GM18858 (cell line): ENCODE measurements around the gene AURKB.
"Not testable (repeated sequence)": the region's sequence is repeated elsewhere in the genome, so short reads cannot be mapped to it uniquely, and the experiment has no call there.

Experiments
- ATAC-seq: cut with Tn5 transposase; IDR thresholded peaks from one replicate; pipeline ENCODE4 v1.9.1; 2021; ENCODE audit not compliant: unreplicated experiment

The AURKB gene

DNA sequence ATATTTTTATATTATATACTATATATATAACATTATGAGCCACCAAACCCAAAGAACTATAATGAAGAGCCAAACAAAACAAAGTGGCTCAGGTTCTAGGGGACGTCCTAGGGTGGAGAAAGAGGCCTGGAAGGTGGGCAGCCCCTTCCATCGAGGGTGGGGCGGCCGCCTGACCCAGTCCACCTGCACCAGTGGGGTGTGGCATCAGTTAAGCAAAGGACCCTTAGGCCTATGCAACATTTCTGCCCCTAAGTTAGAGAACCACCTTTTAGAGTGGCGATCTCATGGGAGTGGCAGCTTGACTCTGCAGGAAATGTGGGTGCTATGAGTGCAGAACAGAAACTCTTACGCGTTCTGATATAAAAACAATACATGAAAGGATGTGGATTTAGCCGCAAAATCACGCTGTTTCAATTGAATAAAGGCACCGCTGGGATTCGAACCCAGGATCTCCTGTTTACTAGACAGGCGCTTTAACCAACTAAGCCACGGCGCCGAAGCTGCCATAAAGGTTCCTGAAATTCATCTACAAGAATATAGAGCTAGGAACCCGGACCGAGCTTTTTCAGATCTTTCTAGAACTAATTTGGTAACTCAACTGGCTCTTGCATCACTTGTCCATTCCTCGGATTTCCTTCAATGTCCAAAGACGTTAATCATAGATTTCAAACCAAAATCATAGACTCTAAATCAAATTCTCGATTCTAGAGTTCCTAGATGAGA lies 15.6 kb upstream of the AURKB start:
- no peak for ATAC-seq

DNA sequence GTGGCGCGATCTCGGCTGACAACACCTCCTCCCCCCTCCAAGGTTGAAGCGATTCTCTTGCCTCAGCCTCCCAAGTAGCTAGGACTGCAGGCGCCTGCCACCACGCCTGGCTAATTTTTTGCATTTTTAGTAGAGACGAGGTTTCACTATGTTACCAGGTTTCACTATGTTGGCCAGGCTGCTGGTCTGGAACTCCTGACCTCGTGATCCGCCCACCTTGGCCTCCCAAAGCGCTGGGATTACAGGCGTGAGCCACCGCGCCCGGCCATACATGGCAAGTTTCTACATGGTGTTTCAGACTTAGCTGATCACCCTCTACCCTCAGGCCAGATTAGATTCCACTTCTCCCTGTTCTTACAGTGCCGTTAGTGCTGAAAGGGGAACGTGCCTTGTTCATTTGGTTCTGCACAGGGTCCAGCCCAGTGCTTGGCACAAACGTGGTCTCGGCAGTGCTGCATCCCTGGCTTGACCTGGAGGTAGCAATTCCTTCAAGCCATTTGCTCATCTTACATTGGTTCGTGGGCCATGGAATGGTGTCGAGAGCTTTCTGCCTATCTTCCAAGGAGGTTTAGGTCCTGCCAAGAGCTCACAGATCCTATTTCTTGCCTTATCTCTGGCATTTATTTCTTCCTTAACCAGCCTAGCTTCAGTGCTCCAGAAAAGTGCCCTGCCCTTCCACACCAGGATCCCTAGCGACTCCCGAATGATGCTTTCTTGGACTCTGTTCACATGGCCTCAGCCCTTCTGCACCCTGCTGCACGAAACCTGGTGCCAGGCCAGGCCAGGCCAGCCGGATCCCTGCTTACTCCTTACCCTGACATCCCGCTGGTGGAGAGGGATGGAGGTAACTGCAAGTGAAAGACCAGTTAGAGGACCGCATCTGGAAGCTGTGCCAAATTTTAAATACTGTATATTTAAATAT lies 14.8 kb upstream of the AURKB start:
- no peak for ATAC-seq

DNA sequence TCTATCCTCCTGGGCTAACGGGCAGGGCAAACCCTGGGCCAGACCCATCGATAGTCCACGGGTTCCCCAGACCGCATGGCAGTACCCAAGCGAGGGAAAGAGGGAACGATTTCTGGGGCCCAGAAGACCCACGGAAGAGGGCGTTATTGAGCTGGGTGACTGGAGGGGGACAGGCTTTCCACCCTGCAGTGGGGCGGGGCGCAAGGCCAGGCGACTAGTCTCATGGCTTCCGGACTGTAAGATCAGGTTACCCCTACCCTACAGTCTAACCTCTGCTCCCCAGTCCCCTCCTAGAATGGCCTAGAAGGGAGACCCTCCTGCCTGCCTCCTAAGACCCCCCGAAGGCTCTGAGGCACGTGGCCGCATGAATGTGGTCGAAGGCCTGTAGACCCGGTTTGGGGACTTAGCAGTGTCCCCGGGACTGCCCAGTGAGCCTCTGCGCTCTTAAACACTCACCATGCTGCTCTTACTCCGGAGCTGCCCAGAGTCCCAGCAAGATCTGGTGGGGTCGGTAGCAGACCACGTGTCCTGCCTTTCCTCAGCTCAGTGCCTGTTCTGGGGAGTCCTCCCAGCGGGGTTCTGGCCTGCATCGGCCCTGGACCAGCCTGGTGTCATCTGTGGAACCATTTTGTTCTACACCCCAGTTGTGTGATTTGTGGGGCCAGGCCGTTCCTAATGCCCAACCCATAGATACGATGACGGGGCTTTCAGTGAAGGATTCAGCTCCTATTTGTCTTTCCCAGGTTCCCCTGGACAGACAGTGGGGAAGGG lies 13.2 kb upstream of the AURKB start:
- ATAC-seq = no peak

DNA sequence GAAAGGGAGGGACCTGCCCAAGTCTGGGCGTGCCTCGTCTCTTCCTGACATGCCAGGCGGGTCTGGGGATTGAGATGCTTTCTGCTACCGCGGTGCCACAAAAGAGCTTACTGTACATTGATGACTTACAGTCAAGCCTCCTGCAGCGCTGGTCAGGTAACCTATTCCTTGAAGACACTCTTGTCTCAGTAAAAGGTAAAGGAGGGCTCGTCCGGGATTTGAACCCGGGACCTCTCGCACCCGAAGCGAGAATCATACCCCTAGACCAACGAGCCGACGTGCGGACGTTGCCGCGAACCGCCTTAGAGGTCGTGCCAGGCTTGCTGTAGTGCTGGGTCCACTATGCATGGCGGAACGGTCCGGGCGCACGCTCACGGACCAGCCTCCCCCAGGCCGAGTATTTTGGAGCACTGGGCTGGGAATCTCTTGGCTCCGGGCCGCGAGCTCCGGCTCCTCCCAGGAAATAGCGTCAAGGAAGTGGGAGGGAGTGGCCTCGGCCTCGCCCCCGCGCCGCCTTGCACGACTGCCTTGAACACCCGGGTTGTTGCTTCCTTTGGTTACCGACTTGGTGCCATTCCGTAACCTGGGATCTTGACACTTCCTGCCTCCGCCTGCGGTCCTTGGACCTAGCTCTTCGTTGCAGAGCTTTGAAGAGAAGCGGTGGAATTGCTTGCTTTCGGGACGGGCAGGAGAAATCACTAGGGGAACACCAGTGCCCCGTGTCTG lies 12.4 kb upstream of the AURKB start:
- peak; percentile 12 for ATAC-seq

DNA sequence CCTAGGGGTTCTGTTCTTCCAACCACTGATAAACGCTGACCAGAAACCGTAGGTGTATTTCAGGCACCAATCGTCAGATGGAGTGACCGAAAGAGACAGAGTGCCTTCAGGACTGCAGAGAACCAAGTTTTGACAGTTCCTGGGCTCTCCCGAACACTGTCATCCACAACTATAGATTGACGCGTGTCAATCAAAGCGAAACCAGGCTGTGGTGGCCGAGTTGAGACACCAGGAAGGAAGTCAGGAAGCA lies 11.9 kb upstream of the AURKB start:
- peak; percentile 25 for ATAC-seq

DNA sequence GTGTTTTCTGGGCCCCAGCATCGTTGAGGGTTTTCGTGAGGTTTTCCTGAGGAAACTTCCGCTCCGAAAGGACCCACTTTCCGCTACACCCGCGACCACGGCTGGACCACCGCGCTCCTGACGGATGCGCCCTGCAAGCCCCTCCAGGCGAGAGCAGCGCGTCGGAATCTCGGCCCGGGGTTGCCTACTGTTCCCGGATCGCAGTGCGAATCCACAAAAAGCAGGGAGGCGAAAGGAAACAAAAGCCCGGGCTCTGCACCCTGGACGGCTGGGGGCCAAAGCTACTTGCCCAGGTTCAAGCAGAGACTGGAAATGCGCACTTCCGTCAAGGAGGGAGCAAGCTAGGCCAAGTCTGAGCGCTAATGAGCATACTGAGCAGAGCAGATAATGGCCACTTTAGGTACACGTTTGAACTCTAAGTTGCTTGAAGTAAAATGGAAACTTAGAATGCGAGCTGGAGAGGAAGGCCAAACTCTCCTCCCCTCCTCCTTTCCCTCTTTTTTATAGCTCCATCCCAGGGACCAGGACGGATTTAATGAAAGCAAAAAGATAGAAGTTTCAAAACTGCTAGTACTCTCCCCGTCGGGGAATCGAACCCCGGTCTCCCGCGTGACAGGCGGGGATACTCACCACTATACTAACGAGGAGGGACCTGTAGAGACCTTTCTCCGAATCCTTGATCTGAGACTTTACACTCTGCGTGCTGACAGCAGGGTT lies 11.4 kb upstream of the AURKB start:
- ATAC-seq = peak; percentile 33

DNA sequence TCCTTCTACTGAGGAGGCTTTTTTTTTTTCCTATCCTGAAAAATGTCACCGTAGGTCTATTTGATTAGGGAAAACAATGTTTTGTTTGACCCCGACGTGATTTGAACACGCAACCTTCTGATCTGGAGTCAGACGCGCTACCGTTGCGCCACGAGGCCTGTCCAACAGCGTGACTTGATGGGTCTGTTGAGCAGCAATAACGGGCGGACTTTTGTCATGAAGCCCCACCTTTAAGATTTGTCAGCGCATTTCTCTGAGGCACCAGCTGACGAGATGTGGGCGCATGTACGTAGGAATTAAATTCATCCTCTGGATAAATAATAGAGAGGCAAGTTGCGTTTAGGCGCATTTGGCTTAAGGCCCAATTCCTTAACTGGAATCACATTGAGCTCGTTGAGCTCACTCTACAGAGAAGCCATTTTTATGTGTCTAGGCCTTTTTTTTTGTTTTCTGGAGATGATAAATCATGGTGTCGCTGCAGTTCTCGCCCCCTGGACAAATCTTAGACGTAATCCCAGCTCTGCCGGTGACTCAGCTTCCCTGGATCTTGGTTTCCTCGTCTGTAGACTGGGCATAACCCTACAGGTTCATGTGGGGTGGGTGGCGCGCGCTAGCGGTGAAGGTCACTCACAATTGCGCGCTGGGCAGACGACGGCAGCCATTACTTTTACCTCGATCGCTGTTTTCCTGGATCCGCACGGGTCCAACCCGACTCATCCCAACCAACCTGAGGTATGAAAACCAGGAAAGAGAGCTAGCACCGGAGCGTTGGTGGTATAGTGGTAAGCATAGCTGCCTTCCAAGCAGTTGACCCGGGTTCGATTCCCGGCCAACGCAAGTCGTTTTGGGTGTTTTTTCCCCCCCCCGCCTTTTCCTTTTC lies 10.6 kb upstream of the AURKB start:
- no peak for ATAC-seq

DNA sequence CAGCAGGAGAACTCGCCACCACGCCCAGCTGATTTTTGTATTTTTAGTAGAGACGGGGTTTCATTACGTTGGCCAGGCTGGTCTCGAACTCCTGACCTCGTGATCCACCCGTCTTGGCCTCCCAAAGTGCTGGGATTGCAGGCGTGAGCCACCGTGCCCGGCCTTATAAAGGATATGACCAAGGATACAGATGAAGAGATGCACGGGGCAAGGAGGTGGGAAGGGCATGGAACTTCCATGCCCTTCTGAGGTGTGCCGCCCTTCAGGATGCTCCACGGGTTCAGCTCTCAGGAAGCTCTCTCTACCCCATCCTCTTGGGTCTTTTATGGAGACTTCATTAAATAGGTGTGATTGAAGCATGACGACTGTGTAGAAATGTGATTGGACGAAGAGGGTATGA lies 3.6 kb upstream of the AURKB start:
- not testable (repeated sequence) for ATAC-seq

DNA sequence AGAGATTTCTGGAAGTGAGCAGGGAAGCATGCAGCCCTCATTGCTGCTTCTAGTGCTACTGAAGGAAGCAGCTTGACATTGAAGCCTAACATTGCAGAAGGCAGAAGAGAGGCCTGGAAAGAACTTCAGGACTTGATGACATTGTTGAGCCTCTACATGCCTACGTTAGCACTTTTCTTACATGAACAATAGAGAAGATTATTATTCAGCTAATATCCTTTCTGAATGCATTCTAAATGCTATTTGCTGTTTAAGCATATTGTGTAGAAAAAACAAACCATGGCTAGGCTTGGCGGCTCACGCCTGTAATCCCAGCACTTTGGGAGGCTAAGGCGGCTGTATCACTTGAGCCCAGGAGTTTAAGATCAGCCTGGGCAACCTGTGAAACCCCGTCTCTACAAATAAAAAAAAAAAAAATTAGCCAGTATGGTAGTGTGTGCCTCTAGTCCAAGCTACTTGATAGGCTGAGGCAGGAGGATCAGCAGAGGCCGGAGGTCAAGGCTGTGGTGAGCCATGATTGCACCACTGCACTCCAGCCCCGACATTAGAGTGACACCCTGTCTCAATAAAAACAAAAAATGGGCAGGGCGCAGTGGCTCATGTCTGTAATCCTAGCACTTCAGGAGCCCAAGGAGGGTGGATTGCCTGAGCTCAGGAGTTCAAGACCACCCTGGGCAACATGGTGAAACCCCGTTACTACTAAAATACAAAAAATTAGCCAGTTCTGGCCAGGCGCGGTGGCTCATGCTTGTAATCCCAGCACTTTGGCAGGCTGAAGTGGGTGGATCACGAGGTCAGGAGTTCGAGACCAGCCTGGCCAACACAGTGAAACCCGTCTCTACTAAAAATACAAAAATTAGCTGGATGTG lies 2.2 kb upstream of the AURKB start:
- no peak for ATAC-seq

DNA sequence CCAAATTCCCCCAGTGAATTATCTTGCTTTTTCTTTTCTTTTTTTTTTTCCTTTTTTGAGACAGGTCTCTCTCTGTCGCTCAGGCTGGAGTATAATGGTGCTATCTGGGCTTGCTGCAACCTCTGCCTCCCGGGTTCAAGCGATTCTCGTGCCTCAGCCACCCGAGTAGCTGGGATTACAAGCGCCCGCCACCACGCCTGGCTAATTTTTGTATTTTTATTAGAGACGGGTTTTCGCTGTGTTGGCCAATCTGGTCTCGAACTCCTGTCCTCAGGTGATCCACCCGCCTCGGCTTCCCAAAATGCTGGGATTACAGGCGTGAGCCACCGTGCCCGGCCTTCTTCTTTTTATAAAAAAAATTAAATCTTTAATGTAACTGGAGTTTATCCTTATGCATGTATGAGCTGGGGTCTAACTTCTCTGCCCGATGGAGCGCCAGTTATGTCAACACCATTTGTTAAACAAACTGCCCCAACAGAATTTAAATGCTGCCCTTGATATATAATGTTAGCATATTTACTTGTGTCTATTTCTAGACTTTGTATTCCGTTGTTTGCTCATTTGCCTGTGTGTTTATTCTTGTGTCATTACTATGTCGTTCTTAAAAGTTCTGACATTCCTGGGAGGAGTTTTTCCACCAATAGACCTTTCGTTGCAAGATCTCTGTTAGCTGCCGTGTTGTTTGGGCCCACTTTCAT lies 535 bp upstream of the AURKB start:
- no peak for ATAC-seq

DNA sequence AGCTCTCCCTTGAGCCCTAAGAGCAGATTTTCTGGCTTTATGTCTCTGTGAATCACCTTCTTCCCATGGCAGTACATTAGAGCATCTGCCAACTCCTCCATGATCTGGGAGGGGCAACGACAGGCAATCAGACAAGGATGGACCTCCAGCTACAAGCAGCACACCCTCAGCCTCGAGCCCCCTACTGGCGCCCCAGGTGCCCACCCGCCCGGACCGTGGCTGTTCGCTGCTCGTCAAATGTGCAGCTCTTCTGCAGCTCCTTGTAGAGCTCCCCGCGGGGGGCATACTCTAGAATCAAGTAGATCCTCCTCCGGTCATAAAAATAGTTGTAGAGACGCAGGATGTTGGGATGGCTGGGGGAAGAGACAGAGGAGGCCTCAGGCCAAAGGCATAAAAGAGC lies 3.8 kb downstream of the AURKB start:
- no peak for ATAC-seq

DNA sequence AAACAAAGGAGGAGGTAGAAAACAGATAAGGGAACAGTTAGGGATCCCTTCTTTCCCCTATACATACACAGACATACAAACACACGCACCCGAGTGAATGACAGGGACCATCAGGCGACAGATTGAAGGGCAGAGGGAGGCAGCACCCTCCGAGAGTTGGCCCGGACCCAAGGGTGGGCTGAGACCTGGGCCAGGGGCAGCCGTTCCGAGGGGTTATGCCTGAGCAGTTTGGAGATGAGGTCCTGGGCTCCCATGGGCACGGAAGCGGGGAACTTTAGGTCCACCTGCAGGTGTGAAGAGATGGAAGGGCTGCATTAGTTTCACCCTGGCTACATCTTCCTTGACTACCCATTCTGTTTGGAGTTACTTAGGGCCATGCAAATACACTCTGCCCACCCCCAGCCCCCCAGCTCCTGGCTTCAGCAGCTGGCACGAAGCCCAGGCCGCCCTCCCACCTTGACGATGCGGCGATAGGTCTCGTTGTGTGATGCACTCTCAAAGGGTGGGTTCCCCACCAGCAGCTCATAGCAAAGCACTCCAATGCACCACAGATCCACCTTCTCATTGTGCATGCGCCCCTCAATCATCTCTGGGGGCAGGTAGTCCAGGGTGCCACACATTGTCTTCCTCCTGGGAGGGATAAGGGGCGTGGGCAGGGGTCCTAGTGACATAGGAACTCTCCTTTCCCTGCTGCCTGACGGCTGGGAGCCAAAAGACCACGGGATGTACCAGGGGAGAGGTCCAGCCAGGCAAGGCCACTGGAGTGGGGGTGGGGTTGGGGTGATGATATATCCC lies 5.4 kb downstream of the AURKB start:
- ATAC-seq = no peak

DNA sequence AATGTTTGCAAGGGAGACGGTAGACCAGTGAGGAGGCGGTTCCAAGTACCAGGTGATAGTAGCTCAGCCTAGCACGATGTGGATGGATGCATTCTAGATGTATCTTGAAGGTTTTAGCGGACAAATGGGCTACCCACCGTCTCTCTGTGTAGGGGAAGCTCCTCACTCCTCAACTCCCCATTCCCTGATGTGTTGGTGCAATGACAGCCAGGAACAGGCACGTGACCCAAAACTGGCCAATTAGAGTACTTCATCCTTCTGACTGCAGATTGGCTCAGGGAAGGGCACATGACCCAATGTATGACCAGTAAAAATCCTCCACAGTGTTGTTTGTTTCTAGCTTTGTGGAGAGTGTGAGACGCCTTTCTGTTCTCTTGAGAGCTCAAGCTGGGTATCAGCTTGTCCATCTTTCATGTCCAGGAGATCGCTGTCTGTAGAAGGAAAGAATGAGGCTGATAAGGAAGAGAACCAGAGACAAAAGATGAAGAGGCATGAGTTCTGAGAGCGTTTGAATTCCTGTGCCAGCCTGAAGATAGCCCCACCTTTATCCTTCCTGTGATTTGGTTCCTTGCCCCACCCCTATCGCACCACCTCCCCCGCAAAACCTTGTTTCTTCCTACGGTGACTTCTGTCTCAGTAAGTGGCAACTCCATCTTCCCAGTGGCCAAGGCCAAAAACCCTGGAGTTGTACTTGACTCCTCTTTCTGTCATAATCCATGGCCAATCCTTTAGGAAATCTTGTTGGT lies 18.1 kb downstream of the AURKB start:
- ATAC-seq = no peak

DNA sequence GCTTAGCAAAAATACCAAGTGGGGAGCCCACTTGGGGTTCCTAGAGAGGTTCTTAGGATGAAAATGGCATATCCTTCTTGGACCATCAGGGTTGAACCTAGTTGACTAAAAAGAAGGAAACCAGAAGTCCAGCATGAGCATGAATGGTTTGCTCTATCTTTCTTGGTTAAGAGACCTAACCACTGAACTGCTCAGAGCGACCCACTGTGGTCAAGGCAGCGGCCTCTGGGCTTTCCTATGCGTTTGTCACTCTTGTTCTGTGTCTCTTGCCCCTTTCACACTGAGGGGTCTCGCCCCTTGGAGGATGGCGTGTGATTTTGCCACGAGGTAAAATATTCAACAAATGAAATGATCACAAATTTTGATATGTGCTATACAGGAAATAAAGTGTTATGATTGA lies 19.9 kb downstream of the AURKB start:
- no peak for ATAC-seq

DNA sequence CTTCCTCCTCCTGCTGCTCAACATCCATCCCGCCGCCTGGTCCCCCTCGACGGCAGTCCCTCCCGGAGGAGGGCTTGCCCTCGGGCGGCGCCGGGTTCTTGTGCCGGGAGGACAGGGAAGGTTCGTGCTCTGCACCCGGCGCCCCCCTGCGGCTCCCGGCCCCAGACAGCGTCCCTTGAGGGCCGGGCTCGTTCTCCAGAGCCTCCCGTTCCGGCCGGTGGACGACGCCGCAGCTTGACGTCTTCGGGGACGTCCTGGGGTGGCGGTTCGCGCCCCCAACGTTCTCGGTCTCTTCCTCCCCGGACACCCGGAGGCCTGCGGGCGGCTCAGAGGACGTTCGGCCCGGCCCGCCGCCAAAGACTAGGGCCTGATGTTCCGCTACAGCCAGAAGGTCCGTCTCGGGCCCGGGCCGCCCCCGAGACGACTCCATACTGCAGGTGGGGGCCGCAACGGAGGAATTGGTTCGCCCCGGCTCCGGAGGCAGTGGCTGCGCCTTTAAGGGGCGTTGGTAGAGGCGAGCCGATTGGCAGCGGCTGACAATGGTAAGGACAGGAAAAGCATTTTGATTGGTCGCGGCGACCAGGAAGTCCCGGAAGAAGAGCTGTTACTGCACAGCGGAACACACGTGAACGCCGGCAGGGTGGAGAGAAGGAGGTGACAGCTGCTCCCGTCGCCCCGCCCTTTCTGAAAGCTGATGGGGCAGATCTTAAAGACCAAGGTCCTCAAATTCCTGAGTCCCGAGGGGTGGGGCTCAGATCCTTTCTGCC lies 20.5 kb downstream of the AURKB start, which contains the start of gene BORCS6:
BORCS6 (minus strand) TSS at position 470 of the 767 bp plus-strand sequence; CDS start at position 430, 40 bp downstream.
- peak; percentile 41 for ATAC-seq
